ENCODE results near the gene LZTR1. TPM values are rescaled to one million over a fixed set of nuclear protein-coding genes. Genes with fewer than 3 reads are reported as not detected.

The LZTR1 gene
- total and polyA plus RNA-seq, 7 donors, result 17.1 to 37.1 (median 27.2) TPM

- intact Hi-C loops (cut with DNase I), result loop anchor here in 1 of 2 donors (10.0 kb wide), 1 partner anchor 69 kb away; no protein-coding TSS in a partner anchor
- Histone ChIP-seq H3K36me3 (ENCODE audit: insufficient read depth in 1 of 2, low read depth in 1 of 2) (peaks cover 3 to 100% of the 10 kb centered on the region in 2 donors), H3K4me3 (no peak overlapping the region), H3K9me3 (no peaks in the 10 kb centered on the region), H3K4me1 (peaks cover 5% of the 10 kb centered on the region), H3K27me3 (ENCODE audit: insufficient read depth in 3 of 3, low read length in 2 of 3) (no peaks in the 10 kb centered on the region), H3K27ac (no peak overlapping the region)
- ATAC-seq, result no peak
- 86 to 87% (median 87%) methylated on average over 20 to 23 of the region's 23 CpGs for WGBS, 3 donors
- DNase-seq, result no peak
- no peak for TF ChIP-seq CTCF (IDR thresholded peaks at IDR 0.05)
Observed at GRCh38 chr22:20995329-20996030, 13.4 kb downstream of the LZTR1 start.

- no peak overlapping the region for H3K27ac ChIP-seq
- TF ChIP-seq CTCF (IDR thresholded peaks at IDR 0.05), result no peak
- ATAC-seq (no peak), DNase-seq (no peak)
- H3K4me3 ChIP-seq, result no peak overlapping the region
- intact Hi-C loops (cut with DNase I), result loop anchor here in 1 of 2 donors (10.0 kb wide), 1 partner anchor 69 kb away; no protein-coding TSS in a partner anchor
- 90 to 96% (median 93%) methylated on average over 10 of the region's 10 CpGs for WGBS, 3 donors
- H3K9me3 ChIP-seq, result no peaks in the 10 kb centered on the region
- peaks cover 10% of the 10 kb centered on the region for H3K4me1 ChIP-seq
- peaks cover 3 to 97% of the 10 kb centered on the region in 2 donors for H3K36me3 ChIP-seq (ENCODE audit: insufficient read depth in 1 of 2, low read depth in 1 of 2)
- H3K27me3 ChIP-seq (ENCODE audit: insufficient read depth in 3 of 3, low read length in 2 of 3), result no peaks in the 10 kb centered on the region
Observed at GRCh38 chr22:20996031-20996410, 13.9 kb downstream of the LZTR1 start.

- Histone ChIP-seq H3K4me1 (peaks cover 14% of the 10 kb centered on the region), H3K36me3 (ENCODE audit: insufficient read depth in 1 of 2, low read depth in 1 of 2) (peaks cover 3 to 88% of the 10 kb centered on the region in 2 donors), H3K9me3 (no peaks in the 10 kb centered on the region), H3K27me3 (ENCODE audit: insufficient read depth in 3 of 3, low read length in 2 of 3) (no peaks in the 10 kb centered on the region), H3K27ac (no peak overlapping the region), H3K4me3 (no peak overlapping the region)
- ATAC-seq (no peak), DNase-seq (no peak)
- 82 to 85% (median 82%) methylated on average over 27 of the region's 27 CpGs for WGBS, 3 donors
- intact Hi-C loops (cut with DNase I), result loop anchor here in 1 of 2 donors (10.0 kb wide), 1 partner anchor 68 kb away; no protein-coding TSS in a partner anchor
- TF ChIP-seq CTCF (IDR thresholded peaks at IDR 0.05), result no peak
Observed at GRCh38 chr22:20996598-20997535, 14.8 kb downstream of the LZTR1 start.

- TF ChIP-seq CTCF (IDR thresholded peaks at IDR 0.05), result no peak
- Histone ChIP-seq H3K4me3 (no peak overlapping the region), H3K9me3 (no peaks in the 10 kb centered on the region), H3K36me3 (ENCODE audit: insufficient read depth in 1 of 2, low read depth in 1 of 2) (peaks cover 0 to 80% of the 10 kb centered on the region in 2 donors), H3K27me3 (ENCODE audit: insufficient read depth in 3 of 3, low read length in 2 of 3) (no peaks in the 10 kb centered on the region), H3K4me1 (peaks cover 14% of the 10 kb centered on the region), H3K27ac (no peak overlapping the region)
- DNase-seq (no peak), ATAC-seq (no peak)
- intact Hi-C loops (cut with DNase I), result loop anchor here in 1 of 2 donors (10.0 kb wide), 1 partner anchor 67 kb away; no protein-coding TSS in a partner anchor
- WGBS, 3 donors, result 60 to 80% (median 68%) methylated on average over 13 of the region's 13 CpGs
Observed at GRCh38 chr22:20997536-20998257, 15.6 kb downstream of the LZTR1 start.
